Suppressor macrophage (primary cell): ENCODE measurements around the gene UBE2E1.
"Not testable (repeated sequence)": the region's sequence is repeated elsewhere in the genome, so short reads cannot be mapped to it uniquely, and the experiment has no call there.

Experiments
- DNase-seq, 4 experiments: peaks; one replicate each; pipeline ENCODE4 v3.0.0-alpha.2; 2020 to 2022

Gene UBE2E1

GRCh38 chr3:23884481-23884880 lies 78.7 kb downstream of the UBE2E1 start:
- peak in 3 of 4 experiments; percentile 15 to 27 (median 22) for DNase-seq

GRCh38 chr3:23885210-23885609 lies 79.5 kb downstream of the UBE2E1 start:
- DNase-seq: no peak

GRCh38 chr3:23886311-23886710 lies 80.6 kb downstream of the UBE2E1 start:
- DNase-seq: no peak

- DNase-seq: peak; percentile 45 to 70 (median 63)
Observed at GRCh38 chr3:23888617-23889228, 83.0 kb downstream of the UBE2E1 start.

GRCh38 chr3:23889386-23889785 lies 83.6 kb downstream of the UBE2E1 start:
- DNase-seq: peak in 2 of 4 experiments; percentile 34 to 45

GRCh38 chr3:23889950-23890349 lies 84.2 kb downstream of the UBE2E1 start:
- no peak for DNase-seq

- DNase-seq: no peak
Observed at GRCh38 chr3:23894254-23895061, 88.7 kb downstream of the UBE2E1 start.

GRCh38 chr3:23895181-23895580 lies 89.4 kb downstream of the UBE2E1 start:
- no peak for DNase-seq

- DNase-seq: no peak
Observed at GRCh38 chr3:23900744-23901143, 95.0 kb downstream of the UBE2E1 start.

GRCh38 chr3:23904545-23904944 lies 98.8 kb downstream of the UBE2E1 start:
- no peak for DNase-seq

GRCh38 chr3:23909341-23909740 lies 103.6 kb downstream of the UBE2E1 start:
- no peak for DNase-seq

- DNase-seq: no peak
Observed at GRCh38 chr3:23911397-23911796, 105.6 kb downstream of the UBE2E1 start.

GRCh38 chr3:23912335-23912734 lies 106.6 kb downstream of the UBE2E1 start:
- not testable (repeated sequence) for DNase-seq

- no peak for DNase-seq
Observed at GRCh38 chr3:23913182-23913581, 107.4 kb downstream of the UBE2E1 start.

- peak in 1 of 4 experiments; percentile 12 for DNase-seq
Observed at GRCh38 chr3:23913873-23914743, 108.4 kb downstream of the UBE2E1 start.

GRCh38 chr3:23915537-23916108 lies 109.9 kb downstream of the UBE2E1 start:
- DNase-seq: peak; percentile 34 to 60 (median 46)

- peak in 1 of 4 experiments; percentile 53 for DNase-seq
Observed at GRCh38 chr3:23916152-23916885, 110.6 kb downstream of the UBE2E1 start.

GRCh38 chr3:23916886-23917678 lies 111.3 kb downstream of the UBE2E1 start, which contains the start of the genes NKIRAS1 and RPL15:
Gene NKIRAS1, minus strand, starts transcription at chr3:23916990. Its CDS starts 6,086 bp downstream, at chr3:23910904.
Gene RPL15, plus strand, starts transcription at chr3:23917132. Its CDS starts 728 bp downstream, at chr3:23917860.
- peak; percentile 96 to 98 (median 98) for DNase-seq

GRCh38 chr3:23917679-23918303 lies 112.0 kb downstream of the UBE2E1 start:
- peak; percentile 89 to 94 (median 93) for DNase-seq

GRCh38 chr3:23918331-23918730 lies 112.6 kb downstream of the UBE2E1 start:
- DNase-seq: not testable (repeated sequence)
